ENCODE measurements around the gene SCAP.

DNA sequence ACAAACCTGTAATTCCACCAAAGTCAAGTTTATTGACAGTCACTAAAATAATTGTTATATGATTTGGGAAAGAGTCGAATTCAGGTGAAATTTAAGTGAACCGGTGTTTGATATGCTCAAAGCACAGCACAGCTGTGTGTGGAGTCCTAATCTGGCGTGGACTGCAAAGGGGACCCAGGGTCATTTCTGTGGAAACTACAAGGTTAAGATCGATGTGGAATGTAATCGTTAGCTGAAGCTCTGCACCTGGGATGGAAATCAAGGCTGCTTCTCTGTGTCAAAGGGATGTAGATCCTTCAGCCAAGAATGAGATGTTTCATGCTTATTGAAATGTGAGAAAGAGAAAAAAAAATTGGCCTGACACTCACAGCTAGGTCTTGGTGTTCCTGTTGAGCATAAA lies 39.4 kb upstream of the SCAP start:
- TF ChIP-seq, protein P1, sequence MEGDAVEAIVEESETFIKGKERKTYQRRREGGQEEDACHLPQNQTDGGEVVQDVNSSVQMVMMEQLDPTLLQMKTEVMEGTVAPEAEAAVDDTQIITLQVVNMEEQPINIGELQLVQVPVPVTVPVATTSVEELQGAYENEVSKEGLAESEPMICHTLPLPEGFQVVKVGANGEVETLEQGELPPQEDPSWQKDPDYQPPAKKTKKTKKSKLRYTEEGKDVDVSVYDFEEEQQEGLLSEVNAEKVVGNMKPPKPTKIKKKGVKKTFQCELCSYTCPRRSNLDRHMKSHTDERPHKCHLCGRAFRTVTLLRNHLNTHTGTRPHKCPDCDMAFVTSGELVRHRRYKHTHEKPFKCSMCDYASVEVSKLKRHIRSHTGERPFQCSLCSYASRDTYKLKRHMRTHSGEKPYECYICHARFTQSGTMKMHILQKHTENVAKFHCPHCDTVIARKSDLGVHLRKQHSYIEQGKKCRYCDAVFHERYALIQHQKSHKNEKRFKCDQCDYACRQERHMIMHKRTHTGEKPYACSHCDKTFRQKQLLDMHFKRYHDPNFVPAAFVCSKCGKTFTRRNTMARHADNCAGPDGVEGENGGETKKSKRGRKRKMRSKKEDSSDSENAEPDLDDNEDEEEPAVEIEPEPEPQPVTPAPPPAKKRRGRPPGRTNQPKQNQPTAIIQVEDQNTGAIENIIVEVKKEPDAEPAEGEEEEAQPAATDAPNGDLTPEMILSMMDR (IDR thresholded peaks at IDR 0.05), result no peak
- TF ChIP-seq TCF7 (CRISPR knock-in tag; IDR thresholded peaks at IDR 0.05; ENCODE audit: low read depth) (no peak), NR1H2 (CRISPR knock-in tag; IDR thresholded peaks at IDR 0.05) (no peak), ZNF138 (CRISPR knock-in tag; conservative IDR thresholded peaks at IDR 0.05) (no peak), NFYB (CRISPR knock-in tag; conservative IDR thresholded peaks at IDR 0.05; ENCODE audit: low read depth) (no peak), SP1 (CRISPR knock-in tag; conservative IDR thresholded peaks at IDR 0.05) (no peak), MXD4 (CRISPR knock-in tag; IDR thresholded peaks at IDR 0.05; ENCODE audit: borderline replicate concordance) (no peak), CREB1 (CRISPR knock-in tag; IDR thresholded peaks at IDR 0.05) (no peak), GABPB1 (CRISPR knock-in tag; IDR thresholded peaks at IDR 0.05) (no peak), SMAD3 (CRISPR knock-in tag; IDR thresholded peaks at IDR 0.05; ENCODE audit: borderline replicate concordance) (no peak), ZNF317 (CRISPR knock-in tag; IDR thresholded peaks at IDR 0.05; ENCODE audit: borderline replicate concordance, low read depth) (no peak)
- TF ChIP-seq, protein P2, sequence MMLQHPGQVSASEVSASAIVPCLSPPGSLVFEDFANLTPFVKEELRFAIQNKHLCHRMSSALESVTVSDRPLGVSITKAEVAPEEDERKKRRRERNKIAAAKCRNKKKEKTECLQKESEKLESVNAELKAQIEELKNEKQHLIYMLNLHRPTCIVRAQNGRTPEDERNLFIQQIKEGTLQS (CRISPR knock-in tag; conservative IDR thresholded peaks at IDR 0.05), result no peak
- TF ChIP-seq, protein P3, sequence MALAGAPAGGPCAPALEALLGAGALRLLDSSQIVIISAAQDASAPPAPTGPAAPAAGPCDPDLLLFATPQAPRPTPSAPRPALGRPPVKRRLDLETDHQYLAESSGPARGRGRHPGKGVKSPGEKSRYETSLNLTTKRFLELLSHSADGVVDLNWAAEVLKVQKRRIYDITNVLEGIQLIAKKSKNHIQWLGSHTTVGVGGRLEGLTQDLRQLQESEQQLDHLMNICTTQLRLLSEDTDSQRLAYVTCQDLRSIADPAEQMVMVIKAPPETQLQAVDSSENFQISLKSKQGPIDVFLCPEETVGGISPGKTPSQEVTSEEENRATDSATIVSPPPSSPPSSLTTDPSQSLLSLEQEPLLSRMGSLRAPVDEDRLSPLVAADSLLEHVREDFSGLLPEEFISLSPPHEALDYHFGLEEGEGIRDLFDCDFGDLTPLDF (CRISPR knock-in tag; IDR thresholded peaks at IDR 0.05), result no peak
